MM.1S (cell line): ENCODE measurements around the gene THSD7B.

ENCODE experiments used
- DNase-seq: peaks from one replicate; pipeline ENCODE4 v3.0.0-alpha.2; 2015
- H2AFZ ChIP-seq: fragments of 300-600 bp; sonication (generic); 2 replicates; pipeline ENCODE4 v1.6.0; 2016; ENCODE audit warnings: antibody characterized with exemption, low read length
- H3F3A ChIP-seq: fragments of 300-600 bp; sonication (generic); 2 replicates; pipeline ENCODE4 v1.6.1; 2016; ENCODE audit warnings: mild to moderate bottlenecking, antibody characterized with exemption, low read length, moderate library complexity, mixed read lengths; ENCODE audit not compliant: insufficient read depth
- H3K27ac ChIP-seq: fragments of 300-600 bp; sonication (generic); 2 replicates; pipeline ENCODE4 v1.5.1; 2016; ENCODE audit warnings: mild to moderate bottlenecking, low read length
- H3K27me3 ChIP-seq: fragments of 300-600 bp; sonication (generic); replicated peaks from 2 replicates; pipeline ENCODE4 v1.6.0; 2016; ENCODE audit warnings: low read length; ENCODE audit not compliant: insufficient read depth
- H3K36me3 ChIP-seq: fragments of 300-600 bp; sonication (generic); replicated peaks from 2 replicates; pipeline ENCODE4 v1.6.1; 2016; ENCODE audit warnings: mild to moderate bottlenecking, low read length, mixed read lengths; ENCODE audit not compliant: insufficient read depth
- H3K4me1 ChIP-seq: fragments of 300-600 bp; sonication (generic); 2 replicates; pipeline ENCODE4 v1.6.1; 2016; ENCODE audit warnings: low read length, mixed read lengths
- H3K4me2 ChIP-seq: fragments of 300-600 bp; sonication (generic); 2 replicates; pipeline ENCODE4 v1.6.0; 2016; ENCODE audit warnings: low read depth, low read length
- H3K4me3 ChIP-seq: fragments of 300-600 bp; sonication (generic); 2 replicates; pipeline ENCODE4 v1.5.1; 2016; ENCODE audit warnings: low read length, mixed read lengths
- H3K79me2 ChIP-seq: fragments of 300-600 bp; sonication (generic); 2 replicates; pipeline ENCODE4 v1.6.1; 2016; ENCODE audit warnings: mixed run types, low read length, mixed read lengths
- H3K9ac ChIP-seq: fragments of 300-600 bp; sonication (generic); 2 replicates; pipeline ENCODE4 v1.6.1; 2016; ENCODE audit warnings: low read length, mixed read lengths
- H3K9me2 ChIP-seq: fragments of 300-600 bp; sonication (generic); replicated peaks from 2 replicates; pipeline ENCODE4 v1.6.1; 2016; ENCODE audit warnings: mild to moderate bottlenecking, low read length, mixed read lengths; ENCODE audit not compliant: insufficient read depth
- H3K9me3 ChIP-seq: fragments of 300-600 bp; sonication (generic); replicated peaks from 2 replicates; pipeline ENCODE4 v1.6.1; 2016; ENCODE audit warnings: mild to moderate bottlenecking, low read length, mixed read lengths; ENCODE audit not compliant: insufficient read depth
- H4K20me1 ChIP-seq: fragments of 300-600 bp; sonication (generic); 2 replicates; pipeline ENCODE4 v1.6.1; 2016; ENCODE audit warnings: mild to moderate bottlenecking, low read length, moderate library complexity, mixed read lengths; ENCODE audit not compliant: insufficient read depth
- EZH2 ChIP-seq: fragments of 300-600 bp; sonication (generic); optimal IDR thresholded peaks from 2 replicates; pipeline ENCODE3; 2017; ENCODE audit warnings: low read depth, mild to moderate bottlenecking, antibody characterized with exemption, low read length, mixed read lengths
- EZH2phosphoT487 ChIP-seq: fragments of 300-600 bp; sonication (generic); IDR thresholded peaks from 2 replicates; pipeline ENCODE4 v1.6.1; 2018; ENCODE audit warnings: antibody characterized with exemption, low read length
- TF ChIP-seq, protein P1 (sequence below): fragments of 300-600 bp; sonication (generic); IDR thresholded peaks from 2 replicates; pipeline ENCODE4 v1.5.1; 2016; ENCODE audit warnings: antibody characterized with exemption, low read length, mixed read lengths

Gene THSD7B

DNA sequence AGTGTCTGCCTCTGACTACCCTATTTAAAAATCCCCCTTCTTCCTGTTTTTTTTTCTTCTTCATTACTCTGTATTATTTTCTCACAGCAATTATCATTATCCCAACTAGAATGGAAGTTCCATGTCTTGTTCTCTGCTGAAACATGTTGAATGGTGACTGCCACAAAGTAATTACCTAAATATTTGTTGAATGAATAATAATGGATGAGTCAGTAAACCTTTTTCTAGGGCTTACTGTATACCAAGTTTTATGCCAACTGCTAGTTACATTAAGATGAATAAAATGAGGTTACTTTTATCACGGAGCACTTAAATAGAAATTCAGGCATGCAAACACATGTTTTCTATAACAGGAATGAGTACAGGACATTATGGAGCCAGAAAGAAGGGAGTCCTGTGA lies 490.6 kb downstream of the THSD7B start:
- Histone ChIP-seq H3K36me3 (no peaks in the 10 kb centered on the region), H3K4me2 (no peak overlapping the region), H3F3A (no peaks in the 10 kb centered on the region), H3K27me3 (no peaks in the 10 kb centered on the region), H3K4me1 (no peaks in the 10 kb centered on the region), H3K9ac (no peak overlapping the region), H3K9me3 (no peaks in the 10 kb centered on the region), H3K79me2 (no peaks in the 10 kb centered on the region), H3K4me3 (no peak overlapping the region), H3K27ac (no peak overlapping the region), H2AFZ (no peak overlapping the region), H4K20me1 (no peaks in the 10 kb centered on the region), H3K9me2 (no peaks in the 10 kb centered on the region)
- DNase-seq: no peak
- TF ChIP-seq, protein P1, sequence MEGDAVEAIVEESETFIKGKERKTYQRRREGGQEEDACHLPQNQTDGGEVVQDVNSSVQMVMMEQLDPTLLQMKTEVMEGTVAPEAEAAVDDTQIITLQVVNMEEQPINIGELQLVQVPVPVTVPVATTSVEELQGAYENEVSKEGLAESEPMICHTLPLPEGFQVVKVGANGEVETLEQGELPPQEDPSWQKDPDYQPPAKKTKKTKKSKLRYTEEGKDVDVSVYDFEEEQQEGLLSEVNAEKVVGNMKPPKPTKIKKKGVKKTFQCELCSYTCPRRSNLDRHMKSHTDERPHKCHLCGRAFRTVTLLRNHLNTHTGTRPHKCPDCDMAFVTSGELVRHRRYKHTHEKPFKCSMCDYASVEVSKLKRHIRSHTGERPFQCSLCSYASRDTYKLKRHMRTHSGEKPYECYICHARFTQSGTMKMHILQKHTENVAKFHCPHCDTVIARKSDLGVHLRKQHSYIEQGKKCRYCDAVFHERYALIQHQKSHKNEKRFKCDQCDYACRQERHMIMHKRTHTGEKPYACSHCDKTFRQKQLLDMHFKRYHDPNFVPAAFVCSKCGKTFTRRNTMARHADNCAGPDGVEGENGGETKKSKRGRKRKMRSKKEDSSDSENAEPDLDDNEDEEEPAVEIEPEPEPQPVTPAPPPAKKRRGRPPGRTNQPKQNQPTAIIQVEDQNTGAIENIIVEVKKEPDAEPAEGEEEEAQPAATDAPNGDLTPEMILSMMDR: no peak
- TF ChIP-seq EZH2phosphoT487: no peak
- TF ChIP-seq EZH2: no peak

DNA sequence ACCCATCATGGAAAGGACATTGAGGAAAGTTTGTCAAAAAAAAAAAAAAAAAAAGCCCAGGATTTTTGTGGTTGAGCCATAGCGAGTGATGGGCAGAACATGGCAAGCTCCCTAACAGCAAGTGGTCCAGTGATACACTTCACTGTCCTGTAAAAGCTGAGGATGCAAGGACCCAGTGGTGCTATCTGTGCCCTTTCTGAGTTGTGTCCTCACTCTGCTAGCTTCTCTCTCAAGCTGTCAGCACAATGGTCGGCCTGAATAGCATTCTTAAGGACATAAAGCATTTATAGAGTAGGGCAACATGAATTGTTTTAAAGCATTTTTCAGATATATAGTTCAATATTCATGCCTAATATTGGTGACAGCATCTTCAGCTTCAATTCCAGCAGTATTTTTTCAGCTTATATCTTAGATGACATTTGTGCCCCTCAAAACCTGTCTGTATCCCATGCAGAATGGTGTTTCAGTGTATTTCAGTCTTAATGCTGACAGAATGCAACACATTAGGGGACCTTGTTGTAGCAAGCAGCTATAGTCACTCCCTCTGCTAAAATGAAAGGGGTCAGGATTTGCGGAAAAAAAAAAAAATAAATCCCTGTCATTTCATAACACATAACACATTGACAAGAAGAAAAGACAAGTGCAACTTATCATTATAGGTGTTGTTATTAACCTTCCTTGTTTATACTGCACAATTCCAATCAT lies 496.7 kb downstream of the THSD7B start:
- H3K79me2 ChIP-seq: no peaks in the 10 kb centered on the region
- no peaks in the 10 kb centered on the region for H4K20me1 ChIP-seq
- H3K9ac ChIP-seq: no peak overlapping the region
- H3K9me2 ChIP-seq: no peaks in the 10 kb centered on the region
- DNase-seq: no peak
- no peaks in the 10 kb centered on the region for H3K36me3 ChIP-seq
- H3K4me1 ChIP-seq: no peaks in the 10 kb centered on the region
- H3K9me3 ChIP-seq: no peaks in the 10 kb centered on the region
- TF ChIP-seq EZH2phosphoT487 (no peak), EZH2 (no peak)
- TF ChIP-seq, protein P1: no peak
- no peaks in the 10 kb centered on the region for H3F3A ChIP-seq
- H3K27me3 ChIP-seq: no peaks in the 10 kb centered on the region
- H2AFZ ChIP-seq: no peak overlapping the region
- no peak overlapping the region for H3K4me2 ChIP-seq
- H3K27ac ChIP-seq: no peak overlapping the region
- H3K4me3 ChIP-seq: no peak overlapping the region

- H2AFZ ChIP-seq: no peak overlapping the region
- no peak overlapping the region for H3K4me3 ChIP-seq
- H3K9ac ChIP-seq: no peak overlapping the region
- no peaks in the 10 kb centered on the region for H3K79me2 ChIP-seq
- H3F3A ChIP-seq: no peaks in the 10 kb centered on the region
- no peaks in the 10 kb centered on the region for H4K20me1 ChIP-seq
- no peaks in the 10 kb centered on the region for H3K4me1 ChIP-seq
- H3K9me3 ChIP-seq: no peaks in the 10 kb centered on the region
- DNase-seq: no peak
- no peaks in the 10 kb centered on the region for H3K27me3 ChIP-seq
- no peak overlapping the region for H3K4me2 ChIP-seq
- H3K36me3 ChIP-seq: no peaks in the 10 kb centered on the region
- no peaks in the 10 kb centered on the region for H3K9me2 ChIP-seq
- H3K27ac ChIP-seq: no peak overlapping the region
- TF ChIP-seq, protein P1: no peak
- TF ChIP-seq EZH2phosphoT487 (no peak), EZH2 (no peak)
These were observed 497.2 kb downstream of the THSD7B start for GRCh38 chr2:137262594-137262993.
